HepG2 (cell line): ENCODE data around the gene TXN2. TPM values are rescaled to one million over a fixed set of nuclear protein-coding genes. Genes with fewer than 3 reads are reported as not detected.
A peak's percentile ranks its signal among the peaks of the same experiment; 100 is the strongest.

Experiments used
- ATAC-seq: fragments of 200-7000 bp; cut with Tn5 transposase; 3 replicates; pipeline ENCODE4 v1.9.1; 2020; ENCODE audit warnings: mild to moderate bottlenecking, moderate library complexity
- BruUV-seq: library from RNA; stranded (reverse); fragments of 400-500 nt; replicated peaks from 2 replicates; lab custom pipeline; 2021; lab: Mats Ljungman, UMichigan
- CTCF ChIA-PET: fragments of 300-600 bp; formaldehyde crosslinking; extraction: SDS; loops from one replicate; lab custom pipeline; 2021; ENCODE audit warnings: low total read pairs, inconsistent platforms, low intra/inter-chr PET ratio; lab: Yijun Ruan, JAX
- POLR2A ChIA-PET: fragments of 350-600 bp; sonication (Branson Sonifier 250); formaldehyde crosslinking; loops from one replicate; lab custom pipeline; 2020; ENCODE audit warnings: antibody characterized with exemption, inconsistent platforms; lab: Yijun Ruan, JAX
- DNase-seq: peaks from one replicate; pipeline ENCODE4 v3.0.0-alpha.2; 2015; ENCODE audit warnings: low spot score
- FAIRE-seq: peaks from 3 replicates; lab custom pipeline; 2011; peaks lifted over from hg19 to GRCh38; lab: Jason Lieb, UNC
- H2AFZ ChIP-seq: one replicate; pipeline ENCODE4 v1.6.1; 2011; ENCODE audit warnings: low read length, inconsistent platforms
- H3K27ac ChIP-seq: fragments of 300-600 bp; 3 replicates; pipeline ENCODE4 v1.8.0; 2011; ENCODE audit warnings: mixed run types, mild to moderate bottlenecking, mixed read lengths, low read length, inconsistent platforms; ENCODE audit not compliant: insufficient read depth; ENCODE audit errors: extremely low read length
- H3K27me3 ChIP-seq, 2 experiments: fragments of 200-600 bp in 1 of 2; 2 replicates in 1 of 2; 3 replicates in 1 of 2; pipeline versions ENCODE4 v1.6.0 to v1.8.0; 2011; ENCODE audit warnings: low read length in 2 of 2, mild to moderate bottlenecking in 2 of 2, moderate library complexity in 2 of 2, inconsistent platforms in 1 of 2; ENCODE audit not compliant: insufficient read depth in 2 of 2, control insufficient read depth in 1 of 2
- H3K36me3 ChIP-seq, 2 experiments: fragments of 200-600 bp in 1 of 2; replicated peaks in 1 of 2; 2 replicates in 1 of 2; 3 replicates in 1 of 2; pipeline versions ENCODE4 v1.5.1 to v1.8.0; 2011; ENCODE audit warnings: low read length in 2 of 2, inconsistent platforms in 1 of 2; ENCODE audit not compliant: insufficient read depth in 2 of 2, control insufficient read depth in 1 of 2
- H3K4me1 ChIP-seq: 2 replicates; pipeline ENCODE4 v1.5.1; 2012; ENCODE audit warnings: low read length, inconsistent platforms; ENCODE audit not compliant: insufficient read depth
- H3K4me2 ChIP-seq: 2 replicates; pipeline ENCODE4 v1.6.0; 2011; ENCODE audit warnings: low read depth, low read length, inconsistent platforms
- H3K4me3 ChIP-seq, 3 experiments: fragments of 200-600 bp in 1 of 3; sonication (generic), shearing (Covaris generic) in 1 of 3; replicated peaks in 1 of 3; 2 replicates each; pipeline ENCODE4 v1.5.1; 2011 to 2016; ENCODE audit warnings: low read length in 3 of 3, inconsistent platforms in 2 of 3, low read depth in 2 of 3, mild to moderate bottlenecking in 2 of 3, control low read depth in 1 of 3, mixed read lengths in 1 of 3; ENCODE audit not compliant: insufficient read depth in 1 of 3
- H3K79me2 ChIP-seq: one replicate; pipeline ENCODE4 v1.6.1; 2011; ENCODE audit warnings: low read length, inconsistent platforms; ENCODE audit not compliant: insufficient read depth
- H3K9ac ChIP-seq: 2 replicates; pipeline ENCODE4 v1.6.0; 2011; ENCODE audit warnings: mild to moderate bottlenecking, low read depth, low read length, inconsistent platforms; ENCODE audit not compliant: insufficient read depth
- H3K9me3 ChIP-seq: 2 replicates; pipeline ENCODE4 v1.5.1; 2012; ENCODE audit warnings: mild to moderate bottlenecking, low read length
- H4K20me1 ChIP-seq: 2 replicates; pipeline ENCODE4 v1.6.0; 2011; ENCODE audit warnings: inconsistent platforms, mild to moderate bottlenecking, low read length, moderate library complexity; ENCODE audit not compliant: insufficient read depth
- AGO2 ChIP-seq: fragments of 200-400 bp; formaldehyde crosslinking; optimal IDR thresholded peaks from 2 replicates; pipeline ENCODE3; 2017; ENCODE audit warnings: mild to moderate bottlenecking, low read depth, low read length, moderate library complexity
- ATF7 ChIP-seq, 2 experiments: fragments of 450-650 bp in 1 of 2; sonication (generic) in 1 of 2; formaldehyde crosslinking in 1 of 2; IDR thresholded peaks; 2 replicates each; pipeline versions ENCODE4 v1.4.0 to v1.6.1; 2016 to 2020; ENCODE audit warnings: antibody characterized with exemption in 1 of 2, mild to moderate bottlenecking in 1 of 2, missing genetic modification reagents in 1 of 2
- BHLHE40 ChIP-seq: IDR thresholded peaks from 2 replicates; pipeline ENCODE4 v1.6.1; 2011; ENCODE audit warnings: low read length, improper control_type of control experiment
- EZH2 ChIP-seq: conservative IDR thresholded peaks from 2 replicates; pipeline ENCODE4 v1.6.1; 2012; ENCODE audit warnings: mild to moderate bottlenecking, low read depth, low read length, moderate library complexity
- PAX8 ChIP-seq: sonication (generic); formaldehyde crosslinking; IDR thresholded peaks from 2 replicates; pipeline ENCODE4 v1.8.0; 2022; ENCODE audit warnings: mild to moderate bottlenecking, missing genetic modification reagents, borderline replicate concordance
- POLR2A ChIP-seq, 2 experiments: IDR thresholded peaks; 2 replicates each; pipeline ENCODE4 v1.6.1; 2011; ENCODE audit warnings: low read depth in 2 of 2, low read length in 2 of 2, mild to moderate bottlenecking in 1 of 2, moderate library complexity in 1 of 2; ENCODE audit not compliant: insufficient read depth in 1 of 2
- PRPF4 ChIP-seq: fragments of 200-400 bp; formaldehyde crosslinking; IDR thresholded peaks from 2 replicates; pipeline ENCODE4 v1.6.1; 2016; ENCODE audit warnings: low read length, low read depth; ENCODE audit not compliant: poor library complexity, severe bottlenecking
- RBFOX2 ChIP-seq: fragments of 200-400 bp; formaldehyde crosslinking; IDR thresholded peaks from 2 replicates; pipeline ENCODE4 v1.6.1; 2017; ENCODE audit warnings: low read depth, mild to moderate bottlenecking, low read length
- RBM22 ChIP-seq: fragments of 200-400 bp; formaldehyde crosslinking; optimal IDR thresholded peaks from 2 replicates; pipeline ENCODE3; 2017; ENCODE audit warnings: mild to moderate bottlenecking, low read length, moderate library complexity
- TRIM24 ChIP-seq: sonication (generic); formaldehyde crosslinking; IDR thresholded peaks from 2 replicates; pipeline ENCODE4 v1.8.0; 2022; ENCODE audit warnings: mild to moderate bottlenecking, missing genetic modification reagents
- ZFP91 ChIP-seq: sonication (generic); formaldehyde crosslinking; IDR thresholded peaks from 2 replicates; pipeline ENCODE4 v1.9.0; 2022; ENCODE audit warnings: missing genetic modification reagents, mild to moderate bottlenecking, borderline replicate concordance
- ZFY ChIP-seq: sonication (generic); formaldehyde crosslinking; IDR thresholded peaks from 2 replicates; pipeline ENCODE4 v1.4.0; 2020; ENCODE audit warnings: missing genetic modification reagents
- ZNF260 ChIP-seq: sonication (generic); formaldehyde crosslinking; IDR thresholded peaks from 2 replicates; pipeline ENCODE4 v1.4.0; 2020; ENCODE audit warnings: missing genetic modification reagents, low read depth, mild to moderate bottlenecking, borderline replicate concordance
- ZNF432 ChIP-seq: sonication (generic); formaldehyde crosslinking; IDR thresholded peaks from 2 replicates; pipeline ENCODE4 v1.5.0; 2020; ENCODE audit warnings: missing genetic modification reagents, mild to moderate bottlenecking, borderline replicate concordance
- ZNF607 ChIP-seq: sonication (generic); formaldehyde crosslinking; IDR thresholded peaks from 2 replicates; pipeline ENCODE4 v1.5.1; 2020; ENCODE audit warnings: missing genetic modification reagents, mild to moderate bottlenecking, borderline replicate concordance
- ZNF780A ChIP-seq: sonication (generic); formaldehyde crosslinking; IDR thresholded peaks from 2 replicates; pipeline ENCODE4 v1.8.0; 2022; ENCODE audit warnings: mild to moderate bottlenecking, missing genetic modification reagents, moderate library complexity
- WGBS: methylation state at CpG from one replicate; pipeline ENCODE4 v1.1.6; 2017; ENCODE audit warnings: low lambda C conversion rate; 5-methylcytosine and 5-hydroxymethylcytosine counted together
- in situ Hi-C: cut with HindIII; loops from 2 replicates; pipeline ENCODE4 v1.10.0; 2017; ENCODE audit warnings: low pct_unique_long_range_greater_than_20kb; ENCODE audit not compliant: extremely low pct_ligation_motif_present
- intact Hi-C: fragments of 100-400 bp; cut with micrococcal nuclease; formaldehyde crosslinking; loops from one replicate; pipeline ENCODE4 v1.10.0; 2022; ENCODE audit not compliant: unreplicated experiment
- polyA plus RNA-seq, 8 experiments: library from polyadenylated mRNA; depleted of rRNA in 3 of 8; stranded (reverse) in 7 of 8; unstranded in 1 of 8; fragments of >200 nt; fragmentation: Illumina TruSeq in 4 of 8; extraction: Trizol in 4 of 8; gene quantifications; 2 replicates each; pipeline versions ENCODE4 v1.2.1 to v1.2.3, GENCODE V29; 2011 to 2016; ENCODE audit warnings: low read depth in 4 of 8, missing spikeins in 1 of 8, mixed read lengths in 1 of 8; ENCODE audit not compliant: insufficient read depth in 1 of 8
- total RNA-seq, 5 experiments: library from RNA; depleted of rRNA; stranded (reverse); fragments of >200 nt; fragmentation: Illumina TruSeq; extraction: Trizol; gene quantifications; 2 replicates each; pipeline ENCODE4 v1.2.3, GENCODE V29; 2016; ENCODE audit warnings: low read depth in 1 of 5

Gene TXN2
- total and polyA plus RNA-seq, 2 of the 13 experiments (the other 11 are each of a cell fraction or from before 2014, with no cell fraction given): 41.4 to 109 TPM

- Histone ChIP-seq H3K4me1 (peaks cover 24% of the 10 kb centered on the region), H3K4me3 (no peak overlapping the region), H2AFZ (no peak overlapping the region), H3K79me2 (no peaks in the 10 kb centered on the region), H4K20me1 (no peaks in the 10 kb centered on the region), H3K27me3 (no peaks in the 10 kb centered on the region), H3K27ac (no peak overlapping the region), H3K9me3 (no peaks in the 10 kb centered on the region), H3K4me2 (no peak overlapping the region), H3K36me3 (peaks cover 2 to 23% of the 10 kb centered on the region in 2 experiments; a peak in 4 of 5 replicates), H3K9ac (no peak overlapping the region)
- ChIA-PET CTCF (no interaction called here), POLR2A (interaction anchor here (0.9 kb wide), 1 partner anchor 31 kb away, joined by 3 read pairs; no protein-coding TSS in a partner anchor)
- no TSS peak for BruUV-seq
- in situ Hi-C loops (loop anchor here (5.0 kb wide), 1 partner anchor 164 kb away; no protein-coding TSS in a partner anchor), intact Hi-C loops (no loop called here)
- FAIRE-seq (no peak), ATAC-seq (no peak), DNase-seq (no peak)
- TF ChIP-seq RBM22 (peak; percentile 20), AGO2 (peak; percentile 63), ZNF780A (CRISPR knock-in tag) (0 out of 2 replicates have a peak, but pooled peaks have one; percentile 29), ZFY (CRISPR knock-in tag) (no peak)
- WGBS: 100% methylated on average over 5 of the region's 7 CpGs
These were observed 15.2 kb downstream of the TXN2 start for GRCh38 chr22:36466258-36466657.

GRCh38 chr22:36465232-36466021 is 16.0 kb downstream of the TXN2 start:
- ATAC-seq: no peak
- ChIA-PET CTCF (no interaction called here), POLR2A (interaction anchor here (0.9 kb wide), 1 partner anchor 30 kb away, joined by 3 read pairs; no protein-coding TSS in a partner anchor)
- in situ Hi-C loops: loop anchor here (5.0 kb wide), 1 partner anchor 163 kb away; no protein-coding TSS in a partner anchor
- H3K27ac ChIP-seq: no peak overlapping the region
- no peaks in the 10 kb centered on the region for H3K27me3 ChIP-seq
- no peak overlapping the region for H3K4me3 ChIP-seq
- intact Hi-C loops: no loop called here
- DNase-seq: peak; percentile 31
- no peak for FAIRE-seq
- no peak overlapping the region for H3K9ac ChIP-seq
- H3K9me3 ChIP-seq: no peaks in the 10 kb centered on the region
- 85% methylated on average over 18 of the region's 25 CpGs for WGBS
- no peak overlapping the region for H3K4me2 ChIP-seq
- H4K20me1 ChIP-seq: no peaks in the 10 kb centered on the region
- peaks cover 0 to 17% of the 10 kb centered on the region in 2 experiments; a peak in 2 of 5 replicates for H3K36me3 ChIP-seq
- peaks cover 31% of the 10 kb centered on the region for H3K4me1 ChIP-seq
- no peaks in the 10 kb centered on the region for H3K79me2 ChIP-seq
- BruUV-seq: no TSS peak
- H2AFZ ChIP-seq: no peak overlapping the region
- TF ChIP-seq RBFOX2: peak; percentile 24; the same call in 1 of the 2 replicates
- TF ChIP-seq ZFP91 (CRISPR knock-in tag): 0 out of 2 replicates have a peak, but pooled peaks have one; percentile 7
- TF ChIP-seq PAX8 (CRISPR knock-in tag): no peak
- peak; percentile 77 for TF ChIP-seq AGO2
- no peak for TF ChIP-seq PRPF4
- no peak for TF ChIP-seq ZNF260 (CRISPR knock-in tag)
- TF ChIP-seq BHLHE40: 0 out of 2 replicates have a peak, but pooled peaks have one; percentile 12
- TF ChIP-seq POLR2A (IDR thresholded peaks at IDR 0.05; ENCODE audit: insufficient read depth in 1 of 2, low read depth in 2 of 2, low read length in 2 of 2): 0 out of 4 replicates have a peak, but pooled peaks of 1 of the 2 experiments have one; percentile 32
- no peak for TF ChIP-seq TRIM24 (CRISPR knock-in tag)
- peak; percentile 21; the same call in 1 of the 2 replicates for TF ChIP-seq ATF7 (IDR thresholded peaks at IDR 0.05)
- no peak for TF ChIP-seq ATF7 (CRISPR knock-in tag; IDR thresholded peaks at IDR 0.05)
- TF ChIP-seq EZH2: no peak
- TF ChIP-seq ZNF607 (CRISPR knock-in tag): no peak
- TF ChIP-seq ZNF432: no peak
